ENCODE data around the gene CEMIP. TPM values are rescaled to one million over a fixed set of nuclear protein-coding genes. Genes with fewer than 3 reads are reported as not detected.

The CEMIP gene
- total and polyA plus RNA-seq, 2 of the 4 experiments (the other 2 are of a cell fraction) = 63.8 to 78.0 TPM

DNA sequence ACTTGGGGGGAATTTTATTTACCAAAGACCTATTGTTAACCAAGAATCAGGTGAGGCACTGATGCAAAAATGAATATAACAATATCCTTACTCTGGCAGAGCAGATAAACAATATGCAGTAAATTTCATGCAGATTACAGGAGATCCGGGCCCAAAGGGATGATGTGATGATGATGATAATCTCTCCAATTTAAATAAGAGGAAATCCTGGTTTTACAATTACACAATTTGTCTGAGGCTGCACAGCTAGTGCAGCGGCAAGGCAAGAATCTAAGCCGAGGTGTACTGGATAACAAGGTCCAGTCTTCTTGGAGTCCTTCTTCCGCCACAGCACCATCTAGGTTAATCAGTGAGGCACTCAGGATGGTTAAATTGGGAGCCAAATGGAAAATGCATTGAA, 212.8 kb downstream of the CEMIP start:
- no peaks in the 10 kb centered on the region for H3K27me3 ChIP-seq (ENCODE audit: control insufficient read depth, insufficient read depth, low read length)
- no peaks in the 10 kb centered on the region for H3K36me3 ChIP-seq (ENCODE audit: control insufficient read depth, insufficient read depth, low read length)
- TF ChIP-seq FOS (IDR thresholded peaks at IDR 0.05; ENCODE audit: low read depth, low read length) (no peak), RCOR1 (IDR thresholded peaks at IDR 0.05; ENCODE audit: insufficient replicate concordance, low read length) (no peak), POLR2A (IDR thresholded peaks at IDR 0.05; ENCODE audit: low read depth, low read length) (no peak), RAD21 (IDR thresholded peaks at IDR 0.05; ENCODE audit: low read length) (no peak), MAZ (IDR thresholded peaks at IDR 0.05; ENCODE audit: borderline replicate concordance, low read depth, low read length) (no peak), SMC3 (IDR thresholded peaks at IDR 0.05; ENCODE audit: low read depth, low read length) (no peak), CEBPB (IDR thresholded peaks at IDR 0.05; ENCODE audit: low read depth, low read length) (no peak), BHLHE40 (IDR thresholded peaks at IDR 0.05; ENCODE audit: low read depth, low read length) (no peak), MAFK (IDR thresholded peaks at IDR 0.05; ENCODE audit: low read depth, low read length) (no peak), RFX5 (IDR thresholded peaks at IDR 0.05; ENCODE audit: low read depth, low read length) (no peak), CHD1 (IDR thresholded peaks at IDR 0.05; ENCODE audit: low read depth, low read length) (no peak), NFE2L2 (IDR thresholded peaks at IDR 0.05; ENCODE audit: low read depth, low read length) (no peak), MXI1 (IDR thresholded peaks at IDR 0.05; ENCODE audit: borderline replicate concordance, low read depth, low read length) (no peak)
- TF ChIP-seq, protein P1, sequence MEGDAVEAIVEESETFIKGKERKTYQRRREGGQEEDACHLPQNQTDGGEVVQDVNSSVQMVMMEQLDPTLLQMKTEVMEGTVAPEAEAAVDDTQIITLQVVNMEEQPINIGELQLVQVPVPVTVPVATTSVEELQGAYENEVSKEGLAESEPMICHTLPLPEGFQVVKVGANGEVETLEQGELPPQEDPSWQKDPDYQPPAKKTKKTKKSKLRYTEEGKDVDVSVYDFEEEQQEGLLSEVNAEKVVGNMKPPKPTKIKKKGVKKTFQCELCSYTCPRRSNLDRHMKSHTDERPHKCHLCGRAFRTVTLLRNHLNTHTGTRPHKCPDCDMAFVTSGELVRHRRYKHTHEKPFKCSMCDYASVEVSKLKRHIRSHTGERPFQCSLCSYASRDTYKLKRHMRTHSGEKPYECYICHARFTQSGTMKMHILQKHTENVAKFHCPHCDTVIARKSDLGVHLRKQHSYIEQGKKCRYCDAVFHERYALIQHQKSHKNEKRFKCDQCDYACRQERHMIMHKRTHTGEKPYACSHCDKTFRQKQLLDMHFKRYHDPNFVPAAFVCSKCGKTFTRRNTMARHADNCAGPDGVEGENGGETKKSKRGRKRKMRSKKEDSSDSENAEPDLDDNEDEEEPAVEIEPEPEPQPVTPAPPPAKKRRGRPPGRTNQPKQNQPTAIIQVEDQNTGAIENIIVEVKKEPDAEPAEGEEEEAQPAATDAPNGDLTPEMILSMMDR (conservative IDR thresholded peaks at IDR 0.05; ENCODE audit: low read depth, low read length) = no peak
- TF ChIP-seq, protein P2, sequence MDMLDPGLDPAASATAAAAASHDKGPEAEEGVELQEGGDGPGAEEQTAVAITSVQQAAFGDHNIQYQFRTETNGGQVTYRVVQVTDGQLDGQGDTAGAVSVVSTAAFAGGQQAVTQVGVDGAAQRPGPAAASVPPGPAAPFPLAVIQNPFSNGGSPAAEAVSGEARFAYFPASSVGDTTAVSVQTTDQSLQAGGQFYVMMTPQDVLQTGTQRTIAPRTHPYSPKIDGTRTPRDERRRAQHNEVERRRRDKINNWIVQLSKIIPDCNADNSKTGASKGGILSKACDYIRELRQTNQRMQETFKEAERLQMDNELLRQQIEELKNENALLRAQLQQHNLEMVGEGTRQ (IDR thresholded peaks at IDR 0.05; ENCODE audit: low read depth, low read length) = no peak
- TF ChIP-seq, protein P3, sequence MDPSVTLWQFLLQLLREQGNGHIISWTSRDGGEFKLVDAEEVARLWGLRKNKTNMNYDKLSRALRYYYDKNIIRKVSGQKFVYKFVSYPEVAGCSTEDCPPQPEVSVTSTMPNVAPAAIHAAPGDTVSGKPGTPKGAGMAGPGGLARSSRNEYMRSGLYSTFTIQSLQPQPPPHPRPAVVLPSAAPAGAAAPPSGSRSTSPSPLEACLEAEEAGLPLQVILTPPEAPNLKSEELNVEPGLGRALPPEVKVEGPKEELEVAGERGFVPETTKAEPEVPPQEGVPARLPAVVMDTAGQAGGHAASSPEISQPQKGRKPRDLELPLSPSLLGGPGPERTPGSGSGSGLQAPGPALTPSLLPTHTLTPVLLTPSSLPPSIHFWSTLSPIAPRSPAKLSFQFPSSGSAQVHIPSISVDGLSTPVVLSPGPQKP (IDR thresholded peaks at IDR 0.05; ENCODE audit: borderline replicate concordance, low read depth, low read length) = no peak
- H2BK120ac ChIP-seq (ENCODE audit: low read depth, low read length) = no peak overlapping the region
- no TSS peak for BruUV-seq (replicated peaks)
- no peak overlapping the region for H3K27ac ChIP-seq (ENCODE audit: insufficient read depth, low read length)
- H3K79me1 ChIP-seq (ENCODE audit: low read depth in 1 of 2, low read length in 2 of 2) = peaks cover 8 to 28% of the 10 kb centered on the region in 2 experiments
- no peak overlapping the region for H2BK15ac ChIP-seq (ENCODE audit: low read depth, low read length)
- no peak overlapping the region for H2BK20ac ChIP-seq (ENCODE audit: low read depth, low read length)
- dilution Hi-C loops (cut with HindIII; ENCODE audit: low sequenced_read_pairs, unreplicated experiment) = no loop called here
- CTCF ChIA-PET = interaction anchor here (1.6 kb wide), 1 partner anchor 274 kb away, joined by 8 read pairs; no protein-coding TSS in a partner anchor
- H3K4me3 ChIP-seq (ENCODE audit: insufficient read depth, low read depth, low read length) = no peak overlapping the region
- DNase-seq (no peak), ATAC-seq (ENCODE audit: low read depth) (no peak)
- no peak overlapping the region for H4K91ac ChIP-seq (ENCODE audit: insufficient read depth, low read depth, low read length)
- in situ Hi-C loops (cut with MboI; ENCODE audit: low sequenced_read_pairs) = loop anchor here (10.0 kb wide), 1 partner anchor 273 kb away; no protein-coding TSS in a partner anchor
- H3K14ac ChIP-seq (replicated peaks; ENCODE audit: low read depth, low read length) = 0 out of 2 replicates have a peak overlapping the region, but pooled peaks have one; percentile 20
- H3K9me3 ChIP-seq (ENCODE audit: control insufficient read depth, insufficient read depth, low read length) = no peaks in the 10 kb centered on the region
- H2AFZ ChIP-seq (replicated peaks; ENCODE audit: low read length, poor library complexity) = no peak overlapping the region
- peaks cover 18% of the 10 kb centered on the region for H3K9me1 ChIP-seq (ENCODE audit: insufficient read depth, low read length)
- H3K9ac ChIP-seq (ENCODE audit: low read depth, low read length) = no peak overlapping the region
- H4K5ac ChIP-seq (ENCODE audit: low read depth, low read length) = no peak overlapping the region; the same call in 1 of the 2 replicates
- H3K4ac ChIP-seq (ENCODE audit: low read depth, low read length) = no peak overlapping the region
- peaks cover 13% of the 10 kb centered on the region; the same call in 1 of the 2 replicates for H4K20me1 ChIP-seq (ENCODE audit: insufficient read depth, low read length)
- H3K4me1 ChIP-seq (ENCODE audit: control insufficient read depth, insufficient read depth, low read length) = peaks cover 6% of the 10 kb centered on the region
- H3K4me2 ChIP-seq (ENCODE audit: low read depth, low read length) = no peak overlapping the region
- H2BK5ac ChIP-seq (ENCODE audit: low read depth, low read length, poor library complexity, severe bottlenecking) = no peak overlapping the region
- no peak overlapping the region for H4K8ac ChIP-seq (ENCODE audit: low read depth in 2 of 2, low read length in 2 of 2)
- H2AK9ac ChIP-seq (replicated peaks; ENCODE audit: low read depth, low read length, poor library complexity) = no peak overlapping the region
- no peak overlapping the region for H3K18ac ChIP-seq (ENCODE audit: low read depth, low read length)
- intact Hi-C loops (cut with micrococcal nuclease) = no loop called here
- POLR2A ChIA-PET (ENCODE audit: unreplicated experiment) = interaction anchor here (1.0 kb wide), 1 partner anchor 9 kb away, joined by 3 read pairs; the partner anchor contains the start of gene TLNRD1
- WGBS, 2 experiments (ENCODE audit: extremely low coverage in 2 of 2, insufficient read length in 1 of 2) = 100% methylated on average over 1 of the region's 4 CpGs; no CpG with 5 or more reads in 1 of the 2 experiments
- H3K23ac ChIP-seq (ENCODE audit: low read depth, low read length) = no peak overlapping the region
- no peak overlapping the region; the same call in 1 of the 2 replicates for H2AK5ac ChIP-seq (ENCODE audit: low read depth, low read length)
- H3K56ac ChIP-seq (ENCODE audit: extremely low read depth, insufficient read depth, low read length) = no peak overlapping the region

Data from IMR-90 (cell line).